ENCODE data around the gene ESYT1. TPM values are rescaled to one million over a fixed set of nuclear protein-coding genes. Genes with fewer than 3 reads are reported as not detected.

ESYT1 gene
- total and polyA plus RNA-seq, 10 of the 15 experiments (the other 5 are each of a cell fraction or from before 2014, with no cell fraction given), result 47.5 to 120 (median 87.1) TPM

- no peak for TF ChIP-seq PRDM15 (CRISPR knock-in tag; IDR thresholded peaks at IDR 0.05)
- TF ChIP-seq NR2F1 (conservative IDR thresholded peaks at IDR 0.05), result peak; percentile 81
- peak; percentile 53; the same call in 1 of the 2 replicates for TF ChIP-seq SIN3A (IDR thresholded peaks at IDR 0.05; ENCODE audit: low read depth, low read length)
- no peak for TF ChIP-seq NFYB (IDR thresholded peaks at IDR 0.05; ENCODE audit: insufficient read depth, low read depth, low read length)
- peak in 1 of 2 experiments; percentile 41; a peak in 1 of 4 replicates for TF ChIP-seq SRF (IDR thresholded peaks at IDR 0.05; ENCODE audit: low read depth in 2 of 2, low read length in 2 of 2)
- TF ChIP-seq NFXL1 (IDR thresholded peaks at IDR 0.05; ENCODE audit: borderline replicate concordance), result no peak
- no peak for TF ChIP-seq ZNF384 (IDR thresholded peaks at IDR 0.05; ENCODE audit: borderline replicate concordance, low read depth, low read length)
- TF ChIP-seq CREB1 (IDR thresholded peaks at IDR 0.05; ENCODE audit: low read depth), result peak; percentile 95
- TF ChIP-seq BCL3 (IDR thresholded peaks at IDR 0.05; ENCODE audit: borderline replicate concordance, insufficient read depth, low read depth, low read length, poor library complexity, severe bottlenecking), result peak; percentile 47
- TF ChIP-seq EED (IDR thresholded peaks at IDR 0.05; ENCODE audit: low read depth), result no peak; the same call in 1 of the 2 replicates
- TF ChIP-seq ZZZ3 (IDR thresholded peaks at IDR 0.05; ENCODE audit: control insufficient read depth, insufficient read length, low read depth), result no peak
- no peak for TF ChIP-seq KDM1A (IDR thresholded peaks at IDR 0.05; ENCODE audit: borderline replicate concordance)
- TF ChIP-seq CBFB (IDR thresholded peaks at IDR 0.05; ENCODE audit: low read depth), result peak; percentile 99
- peak; percentile 67 for TF ChIP-seq ATF2 (IDR thresholded peaks at IDR 0.05; ENCODE audit: low read length)
- TF ChIP-seq EGR1 (IDR thresholded peaks at IDR 0.05; ENCODE audit: borderline replicate concordance in 1 of 2, low read depth in 2 of 2, low read length in 2 of 2), result no peak
- TF ChIP-seq POLR2AphosphoS2 (IDR thresholded peaks at IDR 0.05; ENCODE audit: low read depth, low read length), result peak; percentile 99
- TF ChIP-seq SMARCA5 (IDR thresholded peaks at IDR 0.05), result no peak; the same call in 1 of the 2 replicates
- 0 out of 2 replicates have a peak, but pooled peaks have one; percentile 75 for TF ChIP-seq ASH2L (IDR thresholded peaks at IDR 0.05; ENCODE audit: borderline replicate concordance, low read depth)
- peak; percentile 100 for TF ChIP-seq POLR2A (IDR thresholded peaks at IDR 0.05; ENCODE audit: low read depth, low read length)
- TF ChIP-seq PBX3 (IDR thresholded peaks at IDR 0.05; ENCODE audit: insufficient replicate concordance, low read depth, low read length), result peak; percentile 29
- TF ChIP-seq E2F4 (IDR thresholded peaks at IDR 0.05; ENCODE audit: low read depth, low read length), result no peak
Measured at GRCh38 chr12:56116267-56117081, 11.6 kb upstream of the ESYT1 start, which contains the start of gene RPL41 (continued).
